Gastroesophageal sphincter (tissue), 4 donors: Measurements from ENCODE around the gene KRTAP12-3. TPM values are rescaled to one million over a fixed set of nuclear protein-coding genes. Genes with fewer than 3 reads are reported as not detected.
"Not testable (repeated sequence)": the region's sequence is repeated elsewhere in the genome, so short reads cannot be mapped to it uniquely, and the experiment has no call there.

Experiments
- ATAC-seq: fragments of 150-250 bp; one replicate; pipeline ENCODE4 v1.9.1; 2016; ENCODE audit warnings: mild to moderate bottlenecking, moderate library complexity
- H3K27ac ChIP-seq, 4 donors: fragments of 200-600 bp; sonication (generic) in 3 of 4; 1 replicate in 3 of 4; 2 replicates in 1 of 4; pipeline ENCODE4 v1.5.1; 2016 to 2019
- H3K27me3 ChIP-seq: fragments of 200-600 bp; sonication (generic); one replicate; pipeline ENCODE4 v1.5.1; 2019
- H3K36me3 ChIP-seq, 2 donors: fragments of 200-600 bp; sonication (generic); one replicate each; pipeline ENCODE4 v1.5.1; 2019; ENCODE audit warnings: control low read depth in 1 of 2
- H3K4me1 ChIP-seq, 3 donors: fragments of 200-600 bp; sonication (generic); 1 replicate in 2 of 3; 2 replicates in 1 of 3; pipeline ENCODE4 v1.5.1; 2016 to 2019; ENCODE audit warnings: control low read depth in 2 of 3
- H3K4me3 ChIP-seq, 2 donors: fragments of 200-600 bp; sonication (generic); one replicate each; pipeline ENCODE4 v1.5.1; 2019; ENCODE audit warnings: mild to moderate bottlenecking in 1 of 2, moderate library complexity in 1 of 2
- H3K9me3 ChIP-seq, 3 donors: fragments of 200-600 bp; sonication (generic); one replicate each; pipeline ENCODE4 v1.5.1; 2017 to 2019; ENCODE audit warnings: control low read depth in 2 of 3
- EP300 ChIP-seq: sonication (generic); formaldehyde crosslinking; IDR thresholded peaks from one replicate; pipeline ENCODE4 v1.6.1; 2017; ENCODE audit warnings: antibody characterized with exemption, mild to moderate bottlenecking
- POLR2A ChIP-seq, 2 donors: fragments of 450-650 bp; IDR thresholded peaks; one replicate each; pipeline ENCODE4 v1.6.1; 2017; ENCODE audit warnings: antibody characterized with exemption in 2 of 2, mild to moderate bottlenecking in 2 of 2, moderate library complexity in 1 of 2
- POLR2AphosphoS5 ChIP-seq: sonication (generic); formaldehyde crosslinking; IDR thresholded peaks from one replicate; pipeline ENCODE4 v1.6.1; 2017; ENCODE audit warnings: antibody characterized with exemption
- WGBS, 2 donors: methylation state at CpG; one replicate each; pipeline ENCODE4 v1.1.5; 2018; ENCODE audit warnings: low coverage in 1 of 2; 5-methylcytosine and 5-hydroxymethylcytosine counted together
- total RNA-seq, 4 donors: library from RNA; depleted of rRNA; stranded (reverse); fragments of >200 nt; gene quantifications; one replicate each; pipeline ENCODE4 v1.1.0, GENCODE V29; 2016
- TF ChIP-seq, protein P1 (sequence below), 4 experiments: fragments of 200-600 bp in 2 of 4; fragments of 450-650 bp in 2 of 4; sonication (generic) in 1 of 4; IDR thresholded peaks; one replicate each; pipeline ENCODE4 v1.5.1; 2017 to 2019; ENCODE audit warnings: antibody characterized with exemption in 4 of 4, mild to moderate bottlenecking in 2 of 4, moderate library complexity in 2 of 4

Gene KRTAP12-3
- total RNA-seq, 4 donors from 2014 or later, result not detected

DNA sequence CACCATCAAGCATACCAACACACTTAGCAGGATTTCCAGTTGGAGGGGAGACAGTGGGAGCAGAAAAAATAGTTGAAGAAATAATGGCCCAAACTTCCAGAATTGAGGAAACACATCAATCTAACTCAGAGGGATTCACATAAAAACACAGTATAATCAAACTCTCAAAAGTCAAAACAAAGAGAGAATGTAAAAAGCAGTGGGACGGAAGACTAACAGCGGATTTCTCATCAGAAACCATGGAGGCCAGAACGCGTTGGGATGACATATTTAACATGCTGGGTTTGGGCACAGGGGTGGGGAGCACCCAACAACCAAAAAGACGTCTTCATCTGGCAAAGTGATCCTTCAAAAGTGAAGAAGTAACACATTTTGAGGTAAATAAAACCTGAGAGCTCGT lies 37.8 kb upstream of the KRTAP12-3 start:
- WGBS, 2 donors, result 83 to 88% methylated on average over 6 of the region's 6 CpGs
- TF ChIP-seq EP300, result no peak
- TF ChIP-seq POLR2A (IDR thresholded peaks at IDR 0.05), result no peak
- TF ChIP-seq, protein P1, sequence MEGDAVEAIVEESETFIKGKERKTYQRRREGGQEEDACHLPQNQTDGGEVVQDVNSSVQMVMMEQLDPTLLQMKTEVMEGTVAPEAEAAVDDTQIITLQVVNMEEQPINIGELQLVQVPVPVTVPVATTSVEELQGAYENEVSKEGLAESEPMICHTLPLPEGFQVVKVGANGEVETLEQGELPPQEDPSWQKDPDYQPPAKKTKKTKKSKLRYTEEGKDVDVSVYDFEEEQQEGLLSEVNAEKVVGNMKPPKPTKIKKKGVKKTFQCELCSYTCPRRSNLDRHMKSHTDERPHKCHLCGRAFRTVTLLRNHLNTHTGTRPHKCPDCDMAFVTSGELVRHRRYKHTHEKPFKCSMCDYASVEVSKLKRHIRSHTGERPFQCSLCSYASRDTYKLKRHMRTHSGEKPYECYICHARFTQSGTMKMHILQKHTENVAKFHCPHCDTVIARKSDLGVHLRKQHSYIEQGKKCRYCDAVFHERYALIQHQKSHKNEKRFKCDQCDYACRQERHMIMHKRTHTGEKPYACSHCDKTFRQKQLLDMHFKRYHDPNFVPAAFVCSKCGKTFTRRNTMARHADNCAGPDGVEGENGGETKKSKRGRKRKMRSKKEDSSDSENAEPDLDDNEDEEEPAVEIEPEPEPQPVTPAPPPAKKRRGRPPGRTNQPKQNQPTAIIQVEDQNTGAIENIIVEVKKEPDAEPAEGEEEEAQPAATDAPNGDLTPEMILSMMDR (IDR thresholded peaks at IDR 0.05), result no peak
- no peak for TF ChIP-seq POLR2AphosphoS5
- no peak overlapping the region for H3K27ac ChIP-seq
- no peaks in the 10 kb centered on the region for H3K4me1 ChIP-seq
- H3K36me3 ChIP-seq, result no peaks in the 10 kb centered on the region
- H3K4me3 ChIP-seq, result no peak overlapping the region
- H3K9me3 ChIP-seq, result peaks cover 0 to 43% (median 0%) of the 10 kb centered on the region in 3 donors
- ATAC-seq, result no peak
- H3K27me3 ChIP-seq, result peaks cover 28% of the 10 kb centered on the region

DNA sequence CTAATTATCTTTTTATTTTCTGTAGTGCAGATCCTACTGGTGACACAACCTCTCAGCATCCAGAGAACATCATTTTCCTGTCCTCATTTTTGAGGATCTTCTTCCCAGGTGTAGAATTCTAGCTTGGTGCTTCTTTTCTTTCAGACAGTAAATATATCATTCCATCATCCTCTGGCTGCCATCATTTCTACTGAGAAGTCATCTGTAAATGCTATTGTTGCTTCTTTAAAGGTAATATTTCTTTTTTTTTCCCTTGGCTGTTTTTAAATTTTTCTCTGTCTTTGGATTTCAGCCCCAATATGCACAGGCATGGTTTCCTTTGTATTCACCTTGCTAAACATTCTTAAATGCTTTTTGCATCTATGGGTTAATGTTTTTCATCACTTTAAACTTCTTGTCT lies 34.2 kb upstream of the KRTAP12-3 start:
- H3K9me3 ChIP-seq, result peaks cover 0 to 46% (median 0%) of the 10 kb centered on the region in 3 donors
- no peak overlapping the region for H3K27ac ChIP-seq
- no peak overlapping the region for H3K4me3 ChIP-seq
- H3K4me1 ChIP-seq, result no peaks in the 10 kb centered on the region
- H3K36me3 ChIP-seq, result no peaks in the 10 kb centered on the region
- peaks cover 27% of the 10 kb centered on the region for H3K27me3 ChIP-seq
- no peak for ATAC-seq
- TF ChIP-seq POLR2AphosphoS5, result no peak
- TF ChIP-seq EP300, result no peak
- no peak for TF ChIP-seq POLR2A (IDR thresholded peaks at IDR 0.05)
- TF ChIP-seq, protein P1 (IDR thresholded peaks at IDR 0.05), result no peak

DNA sequence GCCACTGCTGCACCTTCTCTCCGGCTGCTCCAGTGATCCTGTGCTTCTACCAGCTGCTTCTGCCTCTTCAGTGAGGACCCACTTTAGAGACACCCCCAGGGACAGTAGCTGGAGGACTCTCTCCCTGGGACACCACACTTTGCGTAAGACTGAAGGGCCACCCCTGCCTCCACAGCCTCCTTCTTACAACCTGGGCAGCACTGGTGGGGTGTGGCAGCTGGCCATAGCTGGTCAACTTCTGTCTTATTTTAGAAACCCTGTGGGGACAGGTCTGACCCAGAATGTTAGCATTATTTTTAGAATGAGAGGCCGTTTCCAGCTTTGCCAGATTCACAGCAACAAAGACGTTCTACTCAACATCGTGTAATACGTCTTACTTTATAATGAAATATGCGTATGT lies 32.0 kb upstream of the KRTAP12-3 start:
- Histone ChIP-seq H3K36me3 (no peaks in the 10 kb centered on the region), H3K4me1 (no peaks in the 10 kb centered on the region), H3K4me3 (no peak overlapping the region), H3K27ac (no peak overlapping the region), H3K27me3 (peaks cover 39% of the 10 kb centered on the region), H3K9me3 (peaks cover 0 to 48% (median 0%) of the 10 kb centered on the region in 3 donors)
- no peak for ATAC-seq
- TF ChIP-seq, protein P1 (IDR thresholded peaks at IDR 0.05), result no peak
- TF ChIP-seq POLR2A (IDR thresholded peaks at IDR 0.05) (no peak), POLR2AphosphoS5 (no peak), EP300 (no peak)
- 70 to 79% methylated on average over 5 to 6 of the region's 7 CpGs for WGBS, 2 donors

DNA sequence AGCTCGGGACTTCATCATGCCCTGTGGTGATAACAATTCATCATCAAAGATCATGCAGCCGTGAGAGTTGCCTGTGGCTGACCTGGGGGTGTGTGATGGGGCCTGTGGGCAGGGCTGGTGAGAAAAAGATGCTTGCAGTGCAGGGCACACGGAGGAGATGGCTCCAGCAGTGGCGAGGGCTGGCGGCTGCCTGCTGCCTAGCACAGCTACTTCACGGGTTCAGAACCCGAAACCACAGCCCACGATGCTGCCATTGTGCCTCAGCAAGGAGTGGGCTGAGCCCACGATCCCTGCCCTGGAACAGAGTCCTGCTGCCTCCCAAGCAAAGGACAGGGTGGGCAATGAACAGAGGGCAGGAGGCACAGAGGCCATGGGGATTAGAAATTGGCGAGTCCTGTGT lies 31.5 kb upstream of the KRTAP12-3 start:
- whole genome bisulfite sequencing, 2 donors, result 70 to 80% methylated on average over 1 to 7 of the region's 10 CpGs
- ATAC-seq, result no peak
- Histone ChIP-seq H3K4me1 (no peaks in the 10 kb centered on the region), H3K4me3 (no peak overlapping the region), H3K27me3 (peaks cover 39% of the 10 kb centered on the region), H3K9me3 (peaks cover 0 to 54% (median 0%) of the 10 kb centered on the region in 3 donors), H3K27ac (no peak overlapping the region), H3K36me3 (no peaks in the 10 kb centered on the region)
- TF ChIP-seq EP300, result no peak
- TF ChIP-seq, protein P1 (IDR thresholded peaks at IDR 0.05), result no peak
- no peak for TF ChIP-seq POLR2A (IDR thresholded peaks at IDR 0.05)
- no peak for TF ChIP-seq POLR2AphosphoS5

DNA sequence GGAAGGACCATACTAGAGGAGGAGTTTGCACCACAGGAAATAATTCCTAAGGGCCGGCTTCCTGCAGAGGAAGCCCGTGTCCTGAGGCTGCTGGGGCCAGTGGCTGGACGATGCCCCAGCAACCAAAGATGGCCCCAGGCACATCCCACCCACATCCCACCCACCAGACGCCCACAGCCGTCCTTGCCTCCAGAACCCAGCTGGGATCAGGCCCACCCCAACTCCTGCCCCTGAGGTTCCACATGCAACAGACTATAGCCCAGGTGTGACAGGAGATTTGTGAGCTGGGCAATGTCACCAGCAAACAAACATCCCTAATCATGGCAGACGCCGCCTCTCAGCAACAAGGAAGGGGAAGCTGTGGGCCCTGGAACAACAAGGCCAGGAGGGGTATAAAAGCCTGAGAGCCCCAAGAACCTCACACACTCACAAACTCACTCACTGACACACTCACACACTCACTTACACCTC lies 31.0 kb upstream of the KRTAP12-3 start, which contains the start of gene KRTAP10-9:
KRTAP10-9 (plus strand) TSS at position 421 of the 471 bp plus-strand sequence. CDS start 79 bp downstream, outside the sequence.
- WGBS, 2 donors, result 40 to 55% methylated on average over 1 to 4 of the region's 7 CpGs
- no peak for ATAC-seq
- H3K9me3 ChIP-seq, result peaks cover 0 to 58% (median 0%) of the 10 kb centered on the region in 3 donors
- H3K4me1 ChIP-seq, result no peaks in the 10 kb centered on the region
- peaks cover 39% of the 10 kb centered on the region for H3K27me3 ChIP-seq
- TF ChIP-seq EP300 (no peak), POLR2AphosphoS5 (no peak), POLR2A (IDR thresholded peaks at IDR 0.05) (no peak)
- TF ChIP-seq, protein P1 (IDR thresholded peaks at IDR 0.05), result no peak
- H3K36me3 ChIP-seq, result no peaks in the 10 kb centered on the region
- no peak within 1 kb of the TSS for H3K27ac ChIP-seq
- no peak within 1 kb of the TSS for H3K4me3 ChIP-seq

DNA sequence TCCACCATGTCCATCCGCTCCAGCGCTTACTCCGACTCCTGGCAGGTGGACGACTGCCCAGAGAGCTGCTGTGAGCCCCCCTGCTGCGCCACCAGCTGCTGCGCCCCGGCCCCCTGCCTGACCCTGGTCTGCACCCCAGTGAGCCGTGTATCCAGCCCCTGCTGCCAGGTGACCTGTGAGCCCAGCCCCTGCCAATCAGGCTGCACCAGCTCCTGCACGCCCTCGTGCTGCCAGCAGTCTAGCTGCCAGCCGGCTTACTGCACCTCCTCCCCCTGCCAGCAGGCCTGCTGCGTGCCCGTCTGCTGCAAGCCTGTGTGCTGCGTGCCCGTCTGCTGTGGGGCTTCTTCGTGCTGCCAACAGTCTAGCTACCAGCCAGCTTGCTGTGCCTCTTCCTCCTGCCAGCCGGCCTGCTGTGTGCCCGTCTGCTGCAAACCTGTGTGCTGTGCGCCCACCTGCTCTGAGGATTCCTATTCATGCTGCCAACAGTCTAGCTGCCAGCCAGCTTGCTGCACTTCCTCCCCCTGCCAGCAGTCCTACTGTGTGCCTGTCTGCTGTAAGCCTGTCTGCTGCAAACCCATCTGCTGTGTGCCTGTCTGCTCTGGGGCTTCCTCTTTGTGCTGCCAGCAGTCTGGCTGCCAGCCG lies 30.4 kb upstream of the KRTAP12-3 start:
- H3K27ac ChIP-seq, ATAC-seq, H3K4me3 ChIP-seq, H3K4me1 ChIP-seq, H3K36me3 ChIP-seq: not testable (repeated sequence)
- peaks cover 39% of the 10 kb centered on the region for H3K27me3 ChIP-seq
- 69 to 80% methylated on average over 3 to 5 of the region's 20 CpGs for WGBS, 2 donors
- peaks cover 0 to 63% (median 0%) of the 10 kb centered on the region in 3 donors for H3K9me3 ChIP-seq

DNA sequence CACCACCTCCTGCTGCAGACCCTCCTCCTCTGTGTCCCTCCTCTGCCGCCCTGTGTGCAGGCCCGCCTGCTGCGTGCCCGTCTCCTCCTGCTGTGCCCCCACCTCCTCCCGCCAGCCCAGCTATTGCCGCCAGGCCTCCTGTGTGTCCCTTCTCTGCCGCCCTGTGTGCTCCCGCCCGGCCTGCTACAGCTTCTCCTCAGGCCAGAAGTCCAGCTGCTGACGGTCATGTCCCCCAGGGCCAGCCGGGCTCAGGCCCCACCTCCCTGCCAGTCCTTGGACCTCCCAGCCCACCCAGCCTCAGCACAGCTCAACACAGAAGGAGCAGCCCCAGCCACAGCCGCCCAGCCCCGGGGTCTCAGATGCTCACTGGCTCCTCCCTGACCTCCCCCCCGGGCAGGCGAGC lies 29.9 kb upstream of the KRTAP12-3 start:
- H3K4me3 ChIP-seq, ATAC-seq, H3K36me3 ChIP-seq, H3K4me1 ChIP-seq, H3K27ac ChIP-seq: not testable (repeated sequence)
- 13% methylated on average over 7 of the region's 15 CpGs; no CpG with 5 or more reads in 1 of the 2 donors for WGBS, 2 donors
- peaks cover 39% of the 10 kb centered on the region for H3K27me3 ChIP-seq
- H3K9me3 ChIP-seq, result peaks cover 0 to 63% (median 0%) of the 10 kb centered on the region in 3 donors
